ENCODE data around the gene PARD3B. TPM values are rescaled to one million over a fixed set of nuclear protein-coding genes. Genes with fewer than 3 reads are reported as not detected.

The PARD3B gene
- total RNA-seq, 4 donors from 2014 or later: 21.8 to 85.6 (median 36.1) TPM

- intact Hi-C loops (cut with DNase I; ENCODE audit: low total_unique reads): no loop called here
- DNase-seq: no peak
- Histone ChIP-seq H3K9me3 (no peaks in the 10 kb centered on the region), H3K36me3 (no peaks in the 10 kb centered on the region), H3K27me3 (no peaks in the 10 kb centered on the region), H3K4me3 (no peak overlapping the region), H3K4me1 (no peaks in the 10 kb centered on the region), H3K27ac (no peak overlapping the region)
- TF ChIP-seq POLR2A (IDR thresholded peaks at IDR 0.05) (no peak), CTCF (IDR thresholded peaks at IDR 0.05) (no peak)
Observed at GRCh38 chr2:205539603-205540002, 994.3 kb downstream of the PARD3B start.

- H3K4me1 ChIP-seq: no peaks in the 10 kb centered on the region
- no peaks in the 10 kb centered on the region for H3K27me3 ChIP-seq
- no peak for TF ChIP-seq POLR2A (IDR thresholded peaks at IDR 0.05)
- TF ChIP-seq CTCF (IDR thresholded peaks at IDR 0.05): no peak
- H3K36me3 ChIP-seq: no peaks in the 10 kb centered on the region
- intact Hi-C loops (cut with DNase I; ENCODE audit: low total_unique reads): no loop called here
- no peak for DNase-seq
- no peaks in the 10 kb centered on the region for H3K9me3 ChIP-seq
- H3K27ac ChIP-seq: no peak overlapping the region
- no peak overlapping the region for H3K4me3 ChIP-seq
Observed at GRCh38 chr2:205540036-205540435, 994.8 kb downstream of the PARD3B start.

- Histone ChIP-seq H3K4me1 (no peaks in the 10 kb centered on the region), H3K27ac (peak overlapping the region; percentile 26 to 32), H3K4me3 (no peak overlapping the region), H3K27me3 (no peaks in the 10 kb centered on the region), H3K36me3 (no peaks in the 10 kb centered on the region), H3K9me3 (no peaks in the 10 kb centered on the region)
- TF ChIP-seq CTCF (IDR thresholded peaks at IDR 0.05) (no peak), POLR2A (IDR thresholded peaks at IDR 0.05) (no peak)
- no peak for DNase-seq
- intact Hi-C loops (cut with DNase I; ENCODE audit: low total_unique reads): no loop called here
Observed at GRCh38 chr2:205543262-205543843, 998.1 kb downstream of the PARD3B start.

- TF ChIP-seq CTCF (IDR thresholded peaks at IDR 0.05) (no peak), POLR2A (IDR thresholded peaks at IDR 0.05) (no peak)
- no peaks in the 10 kb centered on the region for H3K36me3 ChIP-seq
Observed at GRCh38 chr2:205543937-205544702, 998.8 kb downstream of the PARD3B start.

More at GRCh38 chr2:205543937-205544702, 998.8 kb downstream of the PARD3B start:
- intact Hi-C loops (cut with DNase I; ENCODE audit: low total_unique reads): no loop called here
- Histone ChIP-seq H3K4me1 (no peaks in the 10 kb centered on the region), H3K27me3 (no peaks in the 10 kb centered on the region), H3K27ac (peak overlapping the region; percentile 26 to 32), H3K4me3 (no peak overlapping the region), H3K9me3 (no peaks in the 10 kb centered on the region)
- DNase-seq: no peak
